OCI-LY7 (cell line): ENCODE results near the gene CELF2. TPM values are rescaled to one million over a fixed set of nuclear protein-coding genes. Genes with fewer than 3 reads are reported as not detected.

Experiments used
- BruUV-seq: library from RNA; stranded (reverse); fragments of 400-500 nt; replicated peaks from 2 replicates; lab custom pipeline; 2021; lab: Mats Ljungman, UMichigan
- CTCF ChIA-PET: fragments of 300-600 bp; sonication (Branson Sonifier 250); formaldehyde crosslinking; loops from one replicate; lab custom pipeline; 2022; ENCODE audit warnings: antibody characterized with exemption; ENCODE audit not compliant: unreplicated experiment; lab: Charles Lee
- POLR2A ChIA-PET: fragments of 300-600 bp; sonication (Branson Sonifier 250); formaldehyde crosslinking; loops from one replicate; lab custom pipeline; 2022; ENCODE audit warnings: antibody characterized with exemption; lab: Charles Lee
- DNase-seq: peaks from one replicate; pipeline ENCODE4 v3.0.0-alpha.2; 2015; ENCODE audit warnings: low spot score
- H2AFZ ChIP-seq: fragments of 200-600 bp; sonication (generic), shearing (Covaris generic); 2 replicates; pipeline ENCODE4 v1.6.1; 2014; ENCODE audit warnings: mild to moderate bottlenecking, antibody characterized with exemption, low read length, moderate library complexity
- H3K27ac ChIP-seq: fragments of 200-600 bp; sonication (generic); 2 replicates; pipeline ENCODE4 v1.5.1; 2014; ENCODE audit warnings: mixed run types, low read depth, mild to moderate bottlenecking, moderate library complexity, low read length, inconsistent platforms; ENCODE audit not compliant: poor library complexity, severe bottlenecking
- H3K36me3 ChIP-seq: fragments of 200-600 bp; sonication (generic); 2 replicates; pipeline ENCODE4 v1.6.1; 2014; ENCODE audit warnings: mild to moderate bottlenecking, antibody characterized with exemption, low read length, moderate library complexity, mixed read lengths; ENCODE audit not compliant: insufficient read depth
- H3K4me1 ChIP-seq: fragments of 200-600 bp; sonication (generic); 2 replicates; pipeline ENCODE4 v1.5.1; 2014; ENCODE audit warnings: mild to moderate bottlenecking, low read length; ENCODE audit not compliant: insufficient read depth, poor library complexity, severe bottlenecking
- H3K4me2 ChIP-seq: fragments of 200-600 bp; sonication (generic); 2 replicates; pipeline ENCODE4 v1.6.1; 2014; ENCODE audit warnings: mild to moderate bottlenecking, low read length
- H3K4me3 ChIP-seq: fragments of 200-600 bp; sonication (generic); 2 replicates; pipeline ENCODE4 v1.5.1; 2014; ENCODE audit warnings: mild to moderate bottlenecking, low read depth, low read length; ENCODE audit not compliant: poor library complexity, severe bottlenecking
- H3K79me2 ChIP-seq: fragments of 200-600 bp; sonication (generic); 2 replicates; pipeline ENCODE4 v1.6.1; 2016; ENCODE audit warnings: low read depth, mild to moderate bottlenecking, low read length, moderate library complexity, mixed read lengths; ENCODE audit not compliant: insufficient read depth
- H3K9me2 ChIP-seq: fragments of 200-600 bp; sonication (generic); 2 replicates; pipeline ENCODE4 v1.6.1; 2016; ENCODE audit warnings: mild to moderate bottlenecking, low read length, mixed read lengths; ENCODE audit not compliant: insufficient read depth
- H3K9me3 ChIP-seq: fragments of 200-600 bp; sonication (generic); 2 replicates; pipeline ENCODE4 v1.6.1; 2014; ENCODE audit warnings: mild to moderate bottlenecking, mixed run types, low read length, mixed read lengths
- H4K20me1 ChIP-seq: fragments of 200-600 bp; sonication (generic); 2 replicates; pipeline ENCODE4 v1.6.1; 2014; ENCODE audit warnings: mild to moderate bottlenecking, antibody characterized with exemption, low read length, moderate library complexity, mixed read lengths; ENCODE audit not compliant: insufficient read depth
- EZH2phosphoT487 ChIP-seq: fragments of 200-600 bp; sonication (generic); IDR thresholded peaks from 2 replicates; pipeline ENCODE4 v1.6.1; 2018; ENCODE audit warnings: low read depth, borderline replicate concordance, mild to moderate bottlenecking, mixed run types, antibody characterized with exemption, low read length, moderate library complexity, mixed read lengths
- intact Hi-C: fragments of 100-400 bp; cut with micrococcal nuclease; formaldehyde crosslinking; loops from one replicate; pipeline ENCODE4 v1.10.0; 2022; ENCODE audit not compliant: unreplicated experiment
- total RNA-seq, 2 experiments: library from RNA; depleted of rRNA in 1 of 2; stranded (reverse); fragments of >200 nt in 1 of 2; shearing (Covaris generic) in 1 of 2; gene quantifications; 2 replicates each; pipeline ENCODE4 v1.2.3, GENCODE V29; 2014 to 2022
- TF ChIP-seq, protein P1 (sequence below): fragments of 200-600 bp; sonication (generic); conservative IDR thresholded peaks from 2 replicates; pipeline ENCODE4 v1.5.1; 2014; ENCODE audit warnings: mild to moderate bottlenecking, antibody characterized with exemption, low read length, moderate library complexity, mixed read lengths

CELF2 gene
- total RNA-seq, 2 experiments from 2014 or later, result 5.4 to 19.1 TPM

DNA sequence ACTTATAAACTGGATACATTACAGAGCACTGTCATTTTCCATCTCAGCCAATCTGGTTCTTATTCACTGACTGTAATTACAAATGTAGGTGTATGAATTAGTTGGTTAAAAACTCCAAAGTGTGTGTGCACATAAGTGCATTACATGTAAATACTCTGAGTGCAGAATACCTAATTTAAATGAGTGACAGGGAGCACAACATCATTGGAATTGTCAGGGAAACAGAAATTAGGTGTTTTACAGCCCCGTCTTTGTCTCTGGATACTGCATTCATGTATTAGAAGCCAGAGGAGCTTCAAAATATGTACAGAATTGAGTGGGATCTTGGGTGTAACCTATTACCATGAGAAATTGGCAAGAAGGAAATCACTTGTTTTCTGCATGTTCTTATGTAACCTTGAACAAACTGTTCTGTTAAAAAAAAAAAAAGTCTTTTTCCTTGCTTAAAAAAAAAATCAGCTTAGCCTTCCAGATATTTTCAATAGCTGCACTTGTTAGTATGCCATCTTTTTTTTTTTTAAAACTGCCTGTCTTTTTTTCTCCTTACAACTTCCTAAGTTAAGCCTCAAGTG, 31.1 kb downstream of the CELF2 start:
- Histone ChIP-seq H3K4me3 (no peak overlapping the region), H4K20me1 (no peaks in the 10 kb centered on the region), H3K9me2 (no peaks in the 10 kb centered on the region), H3K9me3 (no peaks in the 10 kb centered on the region), H3K4me2 (no peak overlapping the region), H3K36me3 (no peaks in the 10 kb centered on the region), H3K4me1 (no peaks in the 10 kb centered on the region), H2AFZ (no peak overlapping the region), H3K79me2 (no peaks in the 10 kb centered on the region), H3K27ac (no peak overlapping the region)
- ChIA-PET CTCF (no interaction called here), POLR2A (interaction anchor here (0.7 kb wide), 1 partner anchor 740 kb away, joined by 3 read pairs; no protein-coding TSS in a partner anchor)
- intact Hi-C loops, result no loop called here
- no peak for DNase-seq
- TF ChIP-seq EZH2phosphoT487, result no peak
- TF ChIP-seq, protein P1, sequence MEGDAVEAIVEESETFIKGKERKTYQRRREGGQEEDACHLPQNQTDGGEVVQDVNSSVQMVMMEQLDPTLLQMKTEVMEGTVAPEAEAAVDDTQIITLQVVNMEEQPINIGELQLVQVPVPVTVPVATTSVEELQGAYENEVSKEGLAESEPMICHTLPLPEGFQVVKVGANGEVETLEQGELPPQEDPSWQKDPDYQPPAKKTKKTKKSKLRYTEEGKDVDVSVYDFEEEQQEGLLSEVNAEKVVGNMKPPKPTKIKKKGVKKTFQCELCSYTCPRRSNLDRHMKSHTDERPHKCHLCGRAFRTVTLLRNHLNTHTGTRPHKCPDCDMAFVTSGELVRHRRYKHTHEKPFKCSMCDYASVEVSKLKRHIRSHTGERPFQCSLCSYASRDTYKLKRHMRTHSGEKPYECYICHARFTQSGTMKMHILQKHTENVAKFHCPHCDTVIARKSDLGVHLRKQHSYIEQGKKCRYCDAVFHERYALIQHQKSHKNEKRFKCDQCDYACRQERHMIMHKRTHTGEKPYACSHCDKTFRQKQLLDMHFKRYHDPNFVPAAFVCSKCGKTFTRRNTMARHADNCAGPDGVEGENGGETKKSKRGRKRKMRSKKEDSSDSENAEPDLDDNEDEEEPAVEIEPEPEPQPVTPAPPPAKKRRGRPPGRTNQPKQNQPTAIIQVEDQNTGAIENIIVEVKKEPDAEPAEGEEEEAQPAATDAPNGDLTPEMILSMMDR, result no peak
- no TSS peak for BruUV-seq

DNA sequence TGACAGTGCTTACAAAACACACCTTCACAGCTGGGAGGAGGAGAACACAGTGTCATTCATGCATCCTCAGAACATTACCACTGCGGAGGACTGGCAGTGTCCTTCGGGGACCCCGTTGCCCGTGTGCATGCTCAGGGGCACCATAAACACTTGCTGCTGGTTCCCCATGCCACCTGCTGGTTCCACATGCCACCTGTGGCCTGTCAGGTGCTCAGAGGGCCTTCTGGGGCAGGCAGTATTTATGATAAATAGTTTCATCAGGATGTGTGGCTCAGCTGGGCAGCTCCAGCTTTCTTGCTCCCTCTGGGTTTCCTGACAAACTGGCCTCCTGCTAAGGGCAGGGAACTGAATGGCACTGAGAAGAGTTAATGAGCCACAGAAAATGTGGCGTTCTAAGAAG, 32.1 kb downstream of the CELF2 start:
- ChIA-PET POLR2A (no interaction called here), CTCF (no interaction called here)
- Histone ChIP-seq H3K9me2 (no peaks in the 10 kb centered on the region), H4K20me1 (no peaks in the 10 kb centered on the region), H3K9me3 (no peaks in the 10 kb centered on the region), H3K36me3 (no peaks in the 10 kb centered on the region), H2AFZ (no peak overlapping the region), H3K4me2 (no peak overlapping the region), H3K4me3 (no peak overlapping the region), H3K79me2 (no peaks in the 10 kb centered on the region), H3K27ac (no peak overlapping the region), H3K4me1 (no peaks in the 10 kb centered on the region)
- DNase-seq, result no peak
- TF ChIP-seq, protein P1, result no peak
- TF ChIP-seq EZH2phosphoT487, result no peak
- BruUV-seq, result no TSS peak
- intact Hi-C loops, result no loop called here

DNA sequence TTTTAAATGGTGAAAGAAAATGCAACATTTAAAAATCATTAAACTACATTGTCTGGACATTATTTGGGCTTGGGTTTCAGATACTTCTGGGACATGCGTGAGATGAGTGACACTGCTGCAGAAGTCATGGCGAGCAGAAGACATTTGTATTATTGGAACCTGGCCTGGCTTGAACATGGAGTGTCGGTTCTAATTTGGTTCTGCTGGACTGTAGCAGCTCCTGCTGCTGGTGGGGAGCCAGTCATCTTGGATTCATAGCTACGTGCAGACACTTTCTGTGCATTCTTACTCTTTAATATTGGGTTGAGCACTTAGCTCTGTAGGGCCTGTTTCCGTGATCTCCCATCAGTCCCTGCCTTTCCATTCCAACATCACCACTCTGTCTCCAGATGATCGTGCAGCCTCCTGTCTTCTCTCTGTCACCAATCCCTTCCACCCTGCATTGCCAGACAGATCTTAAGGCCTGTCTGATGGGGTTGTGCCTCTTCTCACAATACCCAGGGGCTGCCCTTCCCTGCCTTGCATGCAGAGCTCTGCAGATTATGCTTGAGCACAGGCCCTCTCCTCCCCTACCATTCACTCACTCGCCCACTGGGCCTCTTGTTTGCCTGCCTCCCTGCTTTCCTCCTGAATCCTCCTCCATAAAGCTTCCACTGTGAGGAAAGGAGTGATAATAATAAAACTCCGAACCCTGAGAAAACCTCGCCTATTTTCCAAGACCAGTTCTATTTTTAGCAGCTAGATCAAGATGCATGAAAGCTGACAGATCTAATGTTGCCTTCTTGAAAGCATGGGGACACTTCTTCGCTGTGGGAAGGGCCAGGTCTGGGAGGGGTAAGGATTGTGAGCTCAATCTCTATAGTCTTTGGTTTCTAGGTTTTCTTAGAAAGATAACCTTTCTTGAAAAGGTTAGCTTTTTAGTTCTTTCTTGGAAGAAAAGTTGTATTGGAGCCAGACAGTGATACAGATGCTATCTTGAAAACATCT, 32.9 kb downstream of the CELF2 start:
- no peaks in the 10 kb centered on the region for H3K9me2 ChIP-seq
- no peak overlapping the region for H2AFZ ChIP-seq
- BruUV-seq, result no TSS peak
- DNase-seq, result no peak
- no peak overlapping the region for H3K4me3 ChIP-seq
- H3K4me1 ChIP-seq, result no peaks in the 10 kb centered on the region
- no peak for TF ChIP-seq EZH2phosphoT487
- TF ChIP-seq, protein P1, result no peak
- H3K36me3 ChIP-seq, result no peaks in the 10 kb centered on the region
- intact Hi-C loops, result no loop called here
- no peaks in the 10 kb centered on the region for H3K79me2 ChIP-seq
- no peak overlapping the region for H3K27ac ChIP-seq
- H3K4me2 ChIP-seq, result no peak overlapping the region
- ChIA-PET POLR2A (no interaction called here), CTCF (no interaction called here)
- H3K9me3 ChIP-seq, result no peaks in the 10 kb centered on the region
- H4K20me1 ChIP-seq, result no peaks in the 10 kb centered on the region
